NCI-H510A treated with DMSO at 0.1 percent for 48 hours (cell line): ENCODE results near the gene BIN1.
A peak's percentile ranks its signal among the peaks of the same experiment; 100 is the strongest.
"Not testable (repeated sequence)": the region's sequence is repeated elsewhere in the genome, so short reads cannot be mapped to it uniquely, and the experiment has no call there.

ENCODE experiments used
- DNase-seq: peaks from one replicate; lab custom pipeline; 2025; lab: John Stamatoyannopoulos, UW

BIN1 gene

GRCh38 chr2:127046579-127046978, 60.4 kb downstream of the BIN1 start:
- DNase-seq, result no peak

- no peak for DNase-seq
These were observed 61.0 kb downstream of the BIN1 start for GRCh38 chr2:127045792-127046501.

GRCh38 chr2:127044977-127045661, 61.8 kb downstream of the BIN1 start:
- no peak for DNase-seq

GRCh38 chr2:127044165-127044718, 62.7 kb downstream of the BIN1 start:
- DNase-seq, result no peak

DNA sequence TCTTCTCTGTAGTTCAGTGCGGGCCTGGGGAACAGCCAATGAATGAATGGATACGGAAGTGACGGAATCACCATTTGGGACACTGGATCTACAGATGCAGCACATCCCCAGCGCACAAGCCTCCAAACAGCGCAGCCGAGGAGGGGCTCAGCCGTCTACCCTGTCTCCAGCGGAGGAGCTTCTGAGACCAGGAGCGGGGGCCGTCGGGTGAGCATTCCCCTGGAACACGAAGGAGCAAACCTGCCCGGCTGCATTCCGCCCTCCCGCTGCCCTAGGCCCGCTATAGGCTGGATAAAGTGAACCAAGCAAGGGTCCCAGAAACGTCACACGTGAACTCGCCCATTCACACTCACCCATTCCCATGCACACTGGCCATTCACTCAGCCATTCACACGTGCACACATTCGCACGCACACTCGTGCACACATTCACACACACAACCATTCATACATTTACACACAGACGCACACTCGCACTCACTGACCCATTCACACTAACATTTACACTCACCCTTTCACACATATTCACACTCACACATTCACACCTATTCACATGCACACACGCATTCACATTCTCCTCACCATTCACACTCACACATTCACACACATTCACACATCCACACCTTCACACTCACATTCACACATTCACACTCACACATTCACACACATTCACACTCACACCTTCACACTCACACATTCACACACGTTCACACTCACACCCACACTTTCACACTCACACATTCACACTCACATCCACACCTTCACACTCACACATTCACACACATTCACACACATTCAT, 63.4 kb downstream of the BIN1 start:
- DNase-seq, result no peak

- DNase-seq, result no peak
These were observed 65.5 kb downstream of the BIN1 start for GRCh38 chr2:127041259-127041970.

DNA sequence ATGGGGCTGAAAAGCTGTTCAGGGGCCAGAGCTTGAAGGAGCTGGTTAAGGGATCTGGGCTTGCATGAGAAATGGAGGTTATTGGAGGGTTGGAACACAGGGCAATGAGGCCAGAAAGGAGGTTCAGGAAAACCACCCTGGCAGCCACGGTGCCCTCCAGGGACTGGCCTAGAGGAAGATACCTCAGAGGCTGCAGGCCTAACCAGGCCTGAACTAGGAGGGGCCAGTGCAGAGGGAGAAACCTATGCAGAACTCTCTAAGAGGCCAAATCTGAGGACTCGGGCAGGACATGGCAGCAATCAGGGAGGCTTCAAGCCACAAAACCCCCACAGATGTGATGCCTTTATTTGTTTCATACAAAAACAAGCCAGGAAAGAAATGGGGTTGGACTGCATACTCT, 66.8 kb downstream of the BIN1 start:
- DNase-seq, result no peak

DNA sequence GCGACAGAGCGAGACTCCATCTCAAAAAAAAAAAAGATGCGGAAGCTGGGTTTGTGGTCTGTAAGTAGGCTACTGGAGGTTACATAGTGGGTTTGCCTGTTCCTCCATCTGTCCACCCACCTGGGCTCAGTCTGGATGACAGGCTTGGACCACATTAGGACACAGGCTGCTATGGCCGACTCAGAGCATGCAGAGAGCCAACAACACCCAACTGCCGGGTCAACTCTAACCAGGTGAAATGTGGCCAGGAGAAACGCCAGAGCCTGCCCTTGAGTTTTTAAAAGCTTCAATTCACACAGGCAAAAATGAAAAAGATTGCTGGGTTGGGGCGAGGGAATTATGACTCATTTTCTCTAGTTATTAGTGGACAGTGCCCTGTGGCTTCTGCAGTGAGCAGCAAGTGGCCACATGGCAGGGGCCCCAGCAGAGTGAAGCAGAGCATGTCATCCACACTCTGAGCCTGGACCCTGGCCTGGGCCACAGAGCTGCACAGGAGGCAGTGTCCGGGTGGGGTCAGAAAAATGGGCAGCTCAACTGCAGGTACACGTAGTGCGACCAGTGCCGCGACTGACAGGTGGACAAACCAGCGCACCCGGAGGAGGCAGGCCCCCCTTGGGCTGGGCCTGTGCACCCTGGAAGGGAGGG, 67.4 kb downstream of the BIN1 start:
- DNase-seq, result no peak

DNA sequence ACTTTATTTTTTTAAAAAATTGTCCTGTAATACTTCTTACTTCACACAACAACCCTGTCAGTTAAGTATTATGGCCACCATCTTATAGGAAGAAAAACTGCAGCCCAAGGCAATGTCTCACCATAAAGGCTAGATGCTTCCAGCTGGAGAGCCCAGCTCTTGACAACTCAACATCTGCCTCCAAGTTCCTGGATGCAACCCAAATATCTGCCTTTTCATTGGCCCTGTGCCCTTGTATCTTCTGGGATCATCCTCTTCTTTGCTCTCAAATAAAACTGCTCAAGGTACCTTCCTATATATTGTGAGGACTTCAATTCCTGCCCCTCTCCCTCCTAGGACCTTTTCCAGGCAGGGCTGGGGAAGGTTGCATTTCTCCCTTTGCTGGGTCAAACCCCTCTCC, 69.5 kb downstream of the BIN1 start:
- no peak for DNase-seq

DNA sequence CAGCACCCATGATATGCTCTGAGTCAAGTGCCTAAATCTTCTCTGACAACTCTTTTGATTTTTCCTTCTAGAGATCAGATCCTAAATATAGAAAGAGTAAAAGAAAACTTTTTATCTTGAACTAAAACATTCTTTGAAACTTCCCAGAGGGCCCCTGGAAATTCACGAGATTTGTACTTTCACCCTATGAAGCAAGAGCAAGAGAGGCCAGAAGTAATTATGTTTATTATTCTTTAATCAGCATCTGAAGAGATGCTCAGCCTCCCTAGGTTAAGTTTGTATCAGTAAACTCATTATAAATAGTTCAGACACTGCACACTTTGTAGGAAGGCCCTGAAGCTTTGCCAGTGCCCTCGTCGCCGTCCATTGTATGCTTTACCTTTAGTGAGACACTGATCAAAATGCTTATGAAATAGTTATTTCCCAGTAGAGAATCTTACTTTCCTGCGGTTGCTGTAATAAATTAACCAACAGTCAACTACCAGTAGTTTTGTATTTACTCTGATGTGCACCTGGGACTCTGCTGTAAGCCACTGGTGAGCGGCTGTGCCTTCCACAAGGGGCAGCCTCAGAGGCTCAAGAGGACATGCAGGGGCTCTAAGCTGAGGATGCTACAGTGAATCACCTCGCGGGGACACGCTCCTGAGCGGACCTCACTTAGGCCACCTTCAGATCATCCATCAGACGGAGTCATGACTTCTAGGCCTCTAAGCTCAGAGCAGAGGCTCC, 71.9 kb downstream of the BIN1 start:
- no peak for DNase-seq

DNA sequence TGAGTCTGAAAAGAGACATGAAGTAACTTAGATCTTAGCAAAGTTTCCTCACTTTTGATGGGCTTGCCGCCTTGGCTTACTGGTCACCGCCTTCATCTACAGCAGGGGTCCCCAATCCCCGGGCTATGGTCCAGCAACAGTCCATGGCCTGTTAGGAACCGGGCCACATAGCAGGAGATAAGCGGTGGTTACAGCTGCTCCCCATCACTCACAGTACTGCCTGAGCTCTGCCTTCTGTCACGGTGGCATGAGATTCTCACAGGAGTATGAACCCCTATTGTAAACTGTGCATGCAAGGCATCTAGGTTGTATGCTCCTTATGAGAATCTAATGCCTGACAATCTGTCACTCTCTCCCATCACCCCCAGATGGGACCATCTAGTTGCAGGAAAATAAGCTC, 72.9 kb downstream of the BIN1 start:
- DNase-seq, result no peak

- no peak for DNase-seq
These were observed 74.3 kb downstream of the BIN1 start for GRCh38 chr2:127032621-127033020.

DNA sequence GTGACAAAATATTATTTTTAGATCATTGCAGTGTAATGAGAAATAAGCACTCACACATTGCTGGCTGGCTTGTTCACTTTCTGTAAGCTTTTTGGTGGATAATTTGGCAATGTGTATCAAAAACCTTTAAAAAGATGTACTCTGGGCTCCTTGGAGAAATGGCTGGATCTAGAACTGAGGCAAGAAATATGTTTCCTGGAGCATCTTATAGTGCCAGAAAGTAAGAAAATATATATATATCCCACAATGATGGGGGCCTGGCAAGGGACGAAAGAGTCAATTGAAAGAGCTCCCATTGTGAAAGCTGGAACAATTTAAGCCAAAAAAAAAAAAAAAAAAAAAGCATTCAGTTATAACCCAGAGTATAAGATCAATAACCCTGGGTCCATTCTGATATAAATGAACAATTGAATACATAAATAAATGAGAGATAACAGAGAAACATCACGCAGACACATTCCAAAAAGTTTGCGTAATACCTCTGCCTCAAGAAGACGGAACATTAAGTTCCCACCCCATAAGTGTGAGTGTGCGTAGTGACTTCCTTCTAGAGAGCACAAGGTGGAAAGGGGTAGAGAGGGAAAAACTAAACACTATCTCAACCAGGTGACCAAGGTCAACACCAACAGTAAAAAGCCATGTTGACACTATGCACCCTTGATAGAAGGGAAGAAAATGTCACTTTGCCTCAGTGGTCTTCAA, 77.5 kb downstream of the BIN1 start:
- no peak for DNase-seq

DNA sequence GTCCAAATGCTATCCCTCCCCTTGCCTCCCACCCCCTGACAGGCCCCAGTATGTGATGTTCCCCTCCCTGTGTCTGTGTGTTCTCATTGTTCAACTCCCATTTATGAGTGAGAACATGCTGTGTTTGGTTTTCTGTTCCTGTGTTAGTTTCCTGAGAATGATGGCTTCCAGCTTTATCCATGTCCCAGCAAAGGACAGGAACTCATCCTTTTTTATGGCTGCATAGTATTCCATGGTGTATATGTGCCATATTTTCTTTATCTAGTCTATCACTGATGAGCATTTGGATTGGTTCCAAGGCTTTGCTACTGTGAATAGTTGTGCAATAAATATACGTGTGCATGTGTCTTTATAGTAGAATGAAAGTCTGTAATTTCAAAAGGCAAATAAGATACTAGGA, 78.2 kb downstream of the BIN1 start:
- DNase-seq, result not testable (repeated sequence)

GRCh38 chr2:127027715-127028114, 79.2 kb downstream of the BIN1 start:
- DNase-seq, result no peak

- DNase-seq, result peak; percentile 83
These were observed 81.4 kb downstream of the BIN1 start for GRCh38 chr2:127025359-127026166.

GRCh38 chr2:127024769-127025358, 82.1 kb downstream of the BIN1 start:
- peak; percentile 68 for DNase-seq

DNA sequence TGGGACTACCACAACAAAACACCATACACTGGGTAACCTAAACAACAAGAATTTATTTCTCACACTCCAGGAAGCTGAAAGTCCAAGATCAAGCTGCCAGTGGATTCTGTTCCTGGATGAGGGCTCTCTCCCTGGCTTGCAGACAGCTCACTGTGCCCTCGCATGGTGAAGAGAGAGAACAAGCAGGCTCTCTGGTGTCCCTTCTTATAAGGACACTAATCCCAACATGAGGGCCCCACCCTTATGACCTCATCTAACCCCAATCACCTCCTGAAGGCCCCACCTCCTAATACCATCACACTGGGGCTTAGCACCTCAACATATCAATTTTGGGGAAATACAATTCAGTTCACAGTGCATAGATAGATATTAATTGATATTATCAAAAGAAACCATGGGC, 83.5 kb downstream of the BIN1 start:
- DNase-seq, result no peak

DNA sequence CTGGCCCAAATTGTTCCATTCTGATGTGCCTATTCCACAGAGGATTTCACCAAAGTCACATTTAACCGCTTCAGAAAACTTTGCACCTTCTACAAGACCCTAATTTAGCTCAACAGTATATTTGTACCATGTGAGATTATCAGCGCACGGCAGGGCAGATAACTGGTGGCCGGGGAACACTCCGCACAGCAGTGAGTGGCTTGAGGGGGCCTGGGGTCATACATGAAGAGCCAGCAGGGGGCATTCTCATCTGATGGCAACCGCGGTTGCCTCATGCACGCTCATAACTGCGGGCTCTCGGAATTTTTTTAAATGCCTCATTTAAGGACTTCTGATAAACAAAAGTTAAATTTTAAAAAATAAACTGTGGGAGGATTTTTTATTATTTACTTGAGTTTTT, 84.1 kb downstream of the BIN1 start:
- no peak for DNase-seq
